Upper lobe of right lung (tissue), 1 donor: Measurements from ENCODE around the gene MAN2B2. TPM values are rescaled to one million over a fixed set of nuclear protein-coding genes. Genes with fewer than 3 reads are reported as not detected.

Source experiments
- ATAC-seq: fragments of 200-7000 bp; cut with Tn5 transposase; one replicate; pipeline ENCODE4 v1.9.1; 2020; ENCODE audit warnings: mild to moderate bottlenecking, moderate library complexity
- DNase-seq: peaks from one replicate; pipeline ENCODE4 v3.0.0-alpha.2; 2020
- H3K27ac ChIP-seq: fragments of 200-600 bp; one replicate; pipeline ENCODE4 v1.8.0; 2022
- H3K27me3 ChIP-seq: fragments of 200-600 bp; one replicate; pipeline ENCODE4 v1.8.0; 2022; ENCODE audit warnings: mild to moderate bottlenecking
- H3K36me3 ChIP-seq: fragments of 200-600 bp; one replicate; pipeline ENCODE4 v1.8.0; 2022
- H3K4me1 ChIP-seq: fragments of 200-600 bp; one replicate; pipeline ENCODE4 v1.8.0; 2022
- H3K4me3 ChIP-seq: fragments of 200-600 bp; one replicate; pipeline ENCODE4 v1.8.0; 2022; ENCODE audit warnings: mild to moderate bottlenecking
- H3K9me3 ChIP-seq: fragments of 200-600 bp; one replicate; pipeline ENCODE4 v1.8.0; 2022
- CTCF ChIP-seq: fragments of 200-600 bp; IDR thresholded peaks from one replicate; pipeline ENCODE4 v1.8.0; 2022; ENCODE audit warnings: antibody characterized with exemption
- intact Hi-C: fragments of 100-400 bp; cut with DNase I; formaldehyde crosslinking; loops from one replicate; pipeline ENCODE4 v1.11.0; 2022
- long read RNA-seq: library from polyadenylated mRNA; unstranded; transcript quantifications from one replicate; pipeline ENCODE4 v2.0.0, GENCODE V29; 2021
- total RNA-seq: library from RNA; stranded (reverse); fragmentation: NEBNext Ultra II Directional; extraction: Animal tissue kit (Norgen Biotek cat#: 25700); gene quantifications from one replicate; pipeline ENCODE4 v1.2.1, GENCODE V29; 2021
- donor health status: DM: no; HTN: yes; CAD: no; lungs with severe emphysema.

MAN2B2 gene
- total RNA-seq, result 39.6 TPM
- long read RNA-seq, full-length matches to known transcripts, result 11 of 68 reads
- long read RNA-seq, partial matches to known transcripts, result 47 of 68 reads
- long read RNA-seq, other reads (novel, unspliced or antisense), result 10 of 68 reads

GRCh38 chr4:6574747-6575502, at the start of gene MAN2B2:
Gene MAN2B2, plus strand, starts transcription at chr4:6575189. Its CDS starts 22 bp downstream, at chr4:6575211.
- H3K4me1 ChIP-seq, result peaks cover 12% of the 10 kb centered on the region
- H3K27ac ChIP-seq, result peak within 1 kb of the TSS; percentile 85
- no peaks in the 10 kb centered on the region for H3K9me3 ChIP-seq
- TF ChIP-seq CTCF, result peak; percentile 10
- H3K27me3 ChIP-seq, result no peaks in the 10 kb centered on the region
- peak within 1 kb of the TSS; percentile 99 for H3K4me3 ChIP-seq
- intact Hi-C loops, result no loop called here
- ATAC-seq (peak; percentile 98), DNase-seq (peak; percentile 95)
- H3K36me3 ChIP-seq, result peaks cover 11% of the 10 kb centered on the region

GRCh38 chr4:6525474-6525873, 49.5 kb upstream of the MAN2B2 start:
- Histone ChIP-seq H3K27me3 (peaks cover 11% of the 10 kb centered on the region), H3K4me1 (no peaks in the 10 kb centered on the region), H3K4me3 (no peak overlapping the region), H3K9me3 (no peaks in the 10 kb centered on the region), H3K27ac (no peak overlapping the region), H3K36me3 (no peaks in the 10 kb centered on the region)
- DNase-seq (no peak), ATAC-seq (no peak)
- intact Hi-C loops, result no loop called here
- no peak for TF ChIP-seq CTCF

- intact Hi-C loops, result no loop called here
- Histone ChIP-seq H3K4me1 (no peaks in the 10 kb centered on the region), H3K9me3 (no peaks in the 10 kb centered on the region), H3K36me3 (no peaks in the 10 kb centered on the region), H3K27ac (no peak overlapping the region), H3K27me3 (peaks cover 9% of the 10 kb centered on the region), H3K4me3 (no peak overlapping the region)
- no peak for TF ChIP-seq CTCF
- DNase-seq (no peak), ATAC-seq (no peak)
Observed at GRCh38 chr4:6526156-6526555, 48.8 kb upstream of the MAN2B2 start.

GRCh38 chr4:6526671-6527091, 48.3 kb upstream of the MAN2B2 start:
- no peak for ATAC-seq

GRCh38 chr4:6527259-6527658, 47.7 kb upstream of the MAN2B2 start:
- Histone ChIP-seq H3K27me3 (peaks cover under 1% of the 10 kb centered on the region), H3K4me3 (no peak overlapping the region), H3K4me1 (no peaks in the 10 kb centered on the region), H3K36me3 (no peaks in the 10 kb centered on the region), H3K27ac (no peak overlapping the region), H3K9me3 (no peaks in the 10 kb centered on the region)
- TF ChIP-seq CTCF, result no peak
- no peak for DNase-seq
- intact Hi-C loops, result no loop called here
- ATAC-seq, result no peak

More at GRCh38 chr4:6526671-6527091, 48.3 kb upstream of the MAN2B2 start:
- no peaks in the 10 kb centered on the region for H3K36me3 ChIP-seq
- peaks cover 6% of the 10 kb centered on the region for H3K27me3 ChIP-seq
- H3K27ac ChIP-seq, result no peak overlapping the region
- DNase-seq, result no peak
- no peak overlapping the region for H3K4me3 ChIP-seq
- TF ChIP-seq CTCF, result no peak
- no peaks in the 10 kb centered on the region for H3K9me3 ChIP-seq
- no peaks in the 10 kb centered on the region for H3K4me1 ChIP-seq
- intact Hi-C loops, result no loop called here
